Mucosa of descending colon (tissue), 3 donors: Measurements from ENCODE around the gene FRMD4A. TPM values are rescaled to one million over a fixed set of nuclear protein-coding genes. Genes with fewer than 3 reads are reported as not detected.

Experiments used
- ATAC-seq: fragments of 200-7000 bp; cut with Tn5 transposase; one replicate; pipeline ENCODE4 v1.9.1; 2020; ENCODE audit warnings: mild to moderate bottlenecking, moderate library complexity
- DNase-seq, 3 donors: peaks; one replicate each; pipeline ENCODE4 v3.0.0-alpha.2; 2020
- H3K36me3 ChIP-seq: fragments of 200-600 bp; one replicate; pipeline ENCODE4 v1.8.0; 2021; ENCODE audit warnings: low read depth, mild to moderate bottlenecking
- H3K4me1 ChIP-seq: fragments of 200-600 bp; one replicate; pipeline ENCODE4 v1.8.0; 2021; ENCODE audit warnings: low read depth, mild to moderate bottlenecking
- H3K4me3 ChIP-seq: fragments of 200-600 bp; one replicate; pipeline ENCODE4 v1.8.0; 2021; ENCODE audit warnings: mild to moderate bottlenecking
- H3K9me3 ChIP-seq: fragments of 200-600 bp; one replicate; pipeline ENCODE4 v1.8.0; 2021; ENCODE audit warnings: mild to moderate bottlenecking
- intact Hi-C, 2 donors: fragments of 100-400 bp; cut with DNase I in 1 of 2; cut with micrococcal nuclease in 1 of 2; formaldehyde crosslinking; loops; one replicate each; pipeline versions ENCODE4 v1.11.0 to v1.11.1; 2022; cut with DNase I, micrococcal nuclease
- total RNA-seq, 3 donors: library from RNA; stranded (reverse); fragmentation: NEBNext Ultra II Directional in 2 of 3; extraction: Animal tissue kit (Norgen Biotek cat#: 25700) in 2 of 3; gene quantifications; one replicate each; pipeline versions ENCODE4 v1.2.1 to v1.2.4, GENCODE V29; 2021 to 2023
- TF ChIP-seq, protein P1 (sequence below): fragments of 200-600 bp; IDR thresholded peaks from one replicate; pipeline ENCODE4 v1.8.0; 2022; ENCODE audit warnings: antibody characterized with exemption, mild to moderate bottlenecking
- donor health status: DM: no; HTN: no; CAD: no; lungs with moderate emphysema.
- donor health status: DM: no; HTN: no; CAD: no.
- donor health status: DM: no; HTN: yes; CAD: no.

FRMD4A gene
- total RNA-seq, 3 donors from 2014 or later: 9.8 to 40.6 (median 17.2) TPM

- ATAC-seq (no peak), DNase-seq (no peak)
- TF ChIP-seq, protein P1, sequence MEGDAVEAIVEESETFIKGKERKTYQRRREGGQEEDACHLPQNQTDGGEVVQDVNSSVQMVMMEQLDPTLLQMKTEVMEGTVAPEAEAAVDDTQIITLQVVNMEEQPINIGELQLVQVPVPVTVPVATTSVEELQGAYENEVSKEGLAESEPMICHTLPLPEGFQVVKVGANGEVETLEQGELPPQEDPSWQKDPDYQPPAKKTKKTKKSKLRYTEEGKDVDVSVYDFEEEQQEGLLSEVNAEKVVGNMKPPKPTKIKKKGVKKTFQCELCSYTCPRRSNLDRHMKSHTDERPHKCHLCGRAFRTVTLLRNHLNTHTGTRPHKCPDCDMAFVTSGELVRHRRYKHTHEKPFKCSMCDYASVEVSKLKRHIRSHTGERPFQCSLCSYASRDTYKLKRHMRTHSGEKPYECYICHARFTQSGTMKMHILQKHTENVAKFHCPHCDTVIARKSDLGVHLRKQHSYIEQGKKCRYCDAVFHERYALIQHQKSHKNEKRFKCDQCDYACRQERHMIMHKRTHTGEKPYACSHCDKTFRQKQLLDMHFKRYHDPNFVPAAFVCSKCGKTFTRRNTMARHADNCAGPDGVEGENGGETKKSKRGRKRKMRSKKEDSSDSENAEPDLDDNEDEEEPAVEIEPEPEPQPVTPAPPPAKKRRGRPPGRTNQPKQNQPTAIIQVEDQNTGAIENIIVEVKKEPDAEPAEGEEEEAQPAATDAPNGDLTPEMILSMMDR: no peak
- Histone ChIP-seq H3K4me3 (no peak overlapping the region), H3K9me3 (no peaks in the 10 kb centered on the region), H3K36me3 (no peaks in the 10 kb centered on the region), H3K4me1 (no peaks in the 10 kb centered on the region)
- intact Hi-C loops: no loop called here
Measured at GRCh38 chr10:14131261-14131960, 199.3 kb downstream of the FRMD4A start.

DNA sequence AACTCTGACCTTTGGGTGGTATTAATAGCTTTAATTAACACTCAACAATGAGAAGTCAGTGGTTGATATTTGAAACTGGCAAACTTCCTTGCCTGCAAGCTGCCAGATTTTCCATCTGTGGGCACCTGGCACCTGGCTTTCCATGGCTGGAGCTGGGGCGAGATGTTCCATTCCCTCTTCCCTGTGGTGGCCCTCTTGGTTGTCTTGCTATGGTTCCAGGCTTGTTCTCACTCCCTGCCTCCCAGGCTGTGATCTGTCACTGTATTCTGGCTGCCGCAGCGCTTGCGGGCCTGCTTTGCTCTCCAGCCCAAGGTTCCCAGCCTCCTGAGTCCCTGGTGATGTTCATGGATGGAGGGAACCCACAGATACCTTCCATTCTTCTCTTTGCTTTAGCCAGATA lies 201.0 kb downstream of the FRMD4A start:
- TF ChIP-seq, protein P1: no peak
- ATAC-seq: no peak
- H3K36me3 ChIP-seq: no peaks in the 10 kb centered on the region
- intact Hi-C loops: no loop called here
- DNase-seq: no peak
- no peaks in the 10 kb centered on the region for H3K9me3 ChIP-seq
- H3K4me1 ChIP-seq: no peaks in the 10 kb centered on the region
- no peak overlapping the region for H3K4me3 ChIP-seq

GRCh38 chr10:14128519-14128918 lies 202.2 kb downstream of the FRMD4A start:
- Histone ChIP-seq H3K36me3 (no peaks in the 10 kb centered on the region), H3K4me3 (no peak overlapping the region), H3K4me1 (no peaks in the 10 kb centered on the region), H3K9me3 (no peaks in the 10 kb centered on the region)
- intact Hi-C loops: no loop called here
- TF ChIP-seq, protein P1: no peak
- DNase-seq (no peak), ATAC-seq (no peak)

DNA sequence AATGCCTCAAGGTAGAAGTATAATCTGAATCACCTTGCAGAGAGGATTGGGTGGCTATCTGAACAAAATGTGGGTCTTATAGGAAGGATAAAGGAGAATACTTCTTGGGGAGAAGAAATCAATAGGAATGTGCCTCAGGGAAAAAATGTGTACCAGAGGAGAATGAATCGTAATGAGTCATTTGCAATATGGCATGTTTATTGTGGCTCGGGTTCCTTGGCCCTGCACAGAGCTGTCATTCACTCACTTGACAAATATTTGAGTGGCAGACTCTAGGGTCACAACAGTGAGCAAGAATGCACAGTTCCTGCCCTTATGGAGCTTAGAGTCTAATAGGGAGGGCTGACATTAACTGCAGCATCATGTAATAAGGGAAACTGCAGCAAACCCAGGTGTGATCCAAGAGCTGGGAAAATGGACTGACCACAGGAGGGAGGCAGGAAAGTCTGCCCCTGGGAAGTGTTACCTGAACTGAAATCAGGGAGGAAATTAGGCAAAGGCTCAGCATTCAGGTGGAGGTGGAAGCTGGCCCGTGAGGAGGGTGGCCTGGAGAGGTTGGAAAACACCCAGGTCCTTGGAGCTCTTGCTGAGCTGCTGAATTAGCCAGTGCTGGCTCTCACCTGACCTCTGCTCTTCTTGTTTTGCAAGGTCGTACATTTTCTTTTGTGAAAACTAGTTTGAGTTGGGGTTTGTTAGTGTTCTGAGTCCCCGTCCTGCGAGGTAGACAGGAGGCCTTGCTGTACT lies 203.9 kb downstream of the FRMD4A start:
- ATAC-seq (no peak), DNase-seq (no peak)
- intact Hi-C loops: no loop called here
- no peak overlapping the region for H3K4me3 ChIP-seq
- H3K36me3 ChIP-seq: no peaks in the 10 kb centered on the region
- no peaks in the 10 kb centered on the region for H3K9me3 ChIP-seq
- TF ChIP-seq, protein P1: no peak
- H3K4me1 ChIP-seq: no peaks in the 10 kb centered on the region

- ATAC-seq: no peak
- TF ChIP-seq, protein P1: no peak
- H3K4me1 ChIP-seq: no peaks in the 10 kb centered on the region
- H3K9me3 ChIP-seq: no peaks in the 10 kb centered on the region
- intact Hi-C loops: no loop called here
- no peak for DNase-seq
- no peaks in the 10 kb centered on the region for H3K36me3 ChIP-seq
- H3K4me3 ChIP-seq: no peak overlapping the region
Measured at GRCh38 chr10:14125564-14125963, 205.2 kb downstream of the FRMD4A start.
